ENCODE results near the gene ECM2.

GRCh38 chr9:92522983-92523970, 12.5 kb downstream of the ECM2 start:
- TF ChIP-seq CTCF (IDR thresholded peaks at IDR 0.05; ENCODE audit: low read depth, low read length, poor library complexity, severe bottlenecking) (no peak), EZH2phosphoT487 (IDR thresholded peaks at IDR 0.05; ENCODE audit: borderline replicate concordance, low read length) (no peak)
